Measurements from ENCODE around the gene ARL16.

GRCh38 chr17:81701288-81702071, 17.9 kb upstream of the ARL16 start:
- TF ChIP-seq CTCF (IDR thresholded peaks at IDR 0.05) (no peak), POLR2A (IDR thresholded peaks at IDR 0.05) (no peak)

Measured in heart left ventricle (tissue), 13 donors.